HG03521 (cell line): ENCODE data around the gene ARX.

Experiments used
- ATAC-seq: cut with Tn5 transposase; IDR thresholded peaks from one replicate; pipeline ENCODE4 v1.9.1; 2021; ENCODE audit warnings: mild to moderate bottlenecking, moderate library complexity; ENCODE audit not compliant: unreplicated experiment

Gene ARX

GRCh38 chrX:25016938-25017598, 1.3 kb upstream of the ARX start:
- no peak for ATAC-seq

- no peak for ATAC-seq
Observed at GRCh38 chrX:25016361-25016671, 551 bp upstream of the ARX start.

- no peak for ATAC-seq
Observed at GRCh38 chrX:25014366-25014838, 1.4 kb downstream of the ARX start.

GRCh38 chrX:25013632-25014365, 2.0 kb downstream of the ARX start:
- no peak for ATAC-seq

GRCh38 chrX:25012793-25013631, 2.8 kb downstream of the ARX start:
- ATAC-seq = no peak

- ATAC-seq = no peak
Observed at GRCh38 chrX:25012433-25012735, 3.4 kb downstream of the ARX start.

GRCh38 chrX:25011589-25012432, 4.0 kb downstream of the ARX start:
- no peak for ATAC-seq

- no peak for ATAC-seq
Observed at GRCh38 chrX:25010784-25011588, 4.8 kb downstream of the ARX start.

- no peak for ATAC-seq
Observed at GRCh38 chrX:25009407-25009806, 6.4 kb downstream of the ARX start.

GRCh38 chrX:25007059-25008053, 8.4 kb downstream of the ARX start:
- ATAC-seq = no peak

- ATAC-seq = no peak
Observed at GRCh38 chrX:25006586-25007058, 9.1 kb downstream of the ARX start.

- ATAC-seq = no peak
Observed at GRCh38 chrX:25005382-25006185, 10.2 kb downstream of the ARX start.

- ATAC-seq = no peak
Observed at GRCh38 chrX:25005034-25005381, 10.8 kb downstream of the ARX start.

- ATAC-seq = no peak
Observed at GRCh38 chrX:25004485-25005032, 11.2 kb downstream of the ARX start.

- no peak for ATAC-seq
Observed at GRCh38 chrX:25004040-25004439, 11.7 kb downstream of the ARX start.

GRCh38 chrX:25003066-25003849, 12.5 kb downstream of the ARX start:
- no peak for ATAC-seq

- no peak for ATAC-seq
Observed at GRCh38 chrX:25002661-25003020, 13.1 kb downstream of the ARX start.
